ENCODE results near the gene LRRC56. TPM values are rescaled to one million over a fixed set of nuclear protein-coding genes. Genes with fewer than 3 reads are reported as not detected.

The LRRC56 gene
- total and polyA plus RNA-seq, 2 of the 13 experiments (the other 11 are each of a cell fraction or from before 2014, with no cell fraction given) = 0.11 to 0.29 TPM

- H3K9ac ChIP-seq (ENCODE audit: insufficient read depth, low read depth, low read length) = peak overlapping the region; percentile 75
- ATAC-seq (no peak), DNase-seq (ENCODE audit: low spot score) (no peak), FAIRE-seq (no peak)
- no peaks in the 10 kb centered on the region; a peak in 2 of 5 replicates for H3K27me3 ChIP-seq (ENCODE audit: control insufficient read depth in 1 of 2, insufficient read depth in 2 of 2, low read length in 2 of 2)
- peaks cover 0 to 2% of the 10 kb centered on the region in 2 experiments; a peak in 3 of 5 replicates for H3K36me3 ChIP-seq (replicated peaks in 1 of 2; ENCODE audit: control insufficient read depth in 1 of 2, insufficient read depth in 2 of 2, low read length in 2 of 2)
- peak overlapping the region; percentile 75 to 97 (median 96) for H3K4me3 ChIP-seq (replicated peaks in 1 of 3; ENCODE audit: insufficient read depth in 1 of 3, low read depth in 2 of 3, low read length in 3 of 3)
- POLR2A ChIA-PET = interaction anchor here (1.6 to 1.8 kb wide), 3 partner anchors 9 to 21 kb away, joined by 4 to 8 read pairs (median 5); partner anchors contain the start of gene PHRF1
- CTCF ChIA-PET (ENCODE audit: low intra/inter-chr PET ratio, low total read pairs) = no interaction called here
- 55% methylated on average over 11 of the region's 18 CpGs for WGBS (ENCODE audit: low lambda C conversion rate)
- peaks cover 25% of the 10 kb centered on the region; the same call in 1 of the 2 replicates for H4K20me1 ChIP-seq (ENCODE audit: insufficient read depth, low read length)
- intact Hi-C loops (cut with micrococcal nuclease; ENCODE audit: unreplicated experiment) (no loop called here), in situ Hi-C loops (cut with HindIII; ENCODE audit: extremely low pct_ligation_motif_present, low pct_unique_long_range_greater_than_20kb) (no loop called here)
- no peaks in the 10 kb centered on the region for H3K9me3 ChIP-seq (ENCODE audit: low read length)
- H2AFZ ChIP-seq (ENCODE audit: low read length) = no peak overlapping the region
- BruUV-seq (replicated peaks) = no TSS peak
- peak overlapping the region; percentile 3 for H3K27ac ChIP-seq (ENCODE audit: extremely low read length, insufficient read depth, low read length)
- H3K4me1 ChIP-seq (ENCODE audit: insufficient read depth, low read length) = peaks cover 71% of the 10 kb centered on the region
- peak overlapping the region; percentile 80 for H3K4me2 ChIP-seq (ENCODE audit: low read depth, low read length)
- peaks cover 18% of the 10 kb centered on the region for H3K79me2 ChIP-seq (ENCODE audit: insufficient read depth, low read length)
- no peak for TF ChIP-seq ZNF878 (CRISPR knock-in tag; IDR thresholded peaks at IDR 0.05)
- TF ChIP-seq ZNF687 (CRISPR knock-in tag; IDR thresholded peaks at IDR 0.05) = peak; percentile 72
- no peak for TF ChIP-seq TIGD3 (CRISPR knock-in tag; IDR thresholded peaks at IDR 0.05; ENCODE audit: borderline replicate concordance)
- TF ChIP-seq ZBTB4 (CRISPR knock-in tag; IDR thresholded peaks at IDR 0.05; ENCODE audit: borderline replicate concordance) = no peak
- 0 out of 2 replicates have a peak, but pooled peaks have one; percentile 32 for TF ChIP-seq ZNF616 (CRISPR knock-in tag; IDR thresholded peaks at IDR 0.05; ENCODE audit: low read depth)
- peak; percentile 39; the same call in 1 of the 2 replicates for TF ChIP-seq ZBTB38 (CRISPR knock-in tag; IDR thresholded peaks at IDR 0.05)
- no peak for TF ChIP-seq NCOR1 (IDR thresholded peaks at IDR 0.05; ENCODE audit: borderline replicate concordance, low read length)
- no peak for TF ChIP-seq ARNT2 (CRISPR knock-in tag; IDR thresholded peaks at IDR 0.05; ENCODE audit: low read depth)
- TF ChIP-seq ZNF280D (CRISPR knock-in tag; IDR thresholded peaks at IDR 0.05) = no peak
- 0 out of 2 replicates have a peak, but pooled peaks have one; percentile 29 for TF ChIP-seq ZFX (CRISPR knock-in tag; IDR thresholded peaks at IDR 0.05; ENCODE audit: low read depth)
Measured at GRCh38 chr11:567011-567628, 29.8 kb downstream of the LRRC56 start.
